ENCODE data around the gene PLD5. TPM values are rescaled to one million over a fixed set of nuclear protein-coding genes. Genes with fewer than 3 reads are reported as not detected.

Gene PLD5
- total RNA-seq, 1 donor from 2014 or later, result 6.6 TPM

- DNase-seq (ENCODE audit: low spot score in 2 of 2), result no peak
- H3K27me3 ChIP-seq, result no peaks in the 10 kb centered on the region
- H3K27ac ChIP-seq, result no peak overlapping the region
- no peak for TF ChIP-seq CTCF (IDR thresholded peaks at IDR 0.05)
- H3K9me3 ChIP-seq, result no peaks in the 10 kb centered on the region
- intact Hi-C loops (cut with DNase I), result no loop called here
- H3K4me3 ChIP-seq, result no peak overlapping the region
- no peaks in the 10 kb centered on the region for H3K36me3 ChIP-seq
- no peaks in the 10 kb centered on the region for H3K4me1 ChIP-seq
These were observed 468.7 kb downstream of the PLD5 start for GRCh38 chr1:242055749-242056320.

GRCh38 chr1:242043165-242043564 is 481.3 kb downstream of the PLD5 start:
- Histone ChIP-seq H3K9me3 (no peaks in the 10 kb centered on the region), H3K4me3 (no peak overlapping the region), H3K27me3 (no peaks in the 10 kb centered on the region), H3K36me3 (no peaks in the 10 kb centered on the region), H3K4me1 (no peaks in the 10 kb centered on the region), H3K27ac (no peak overlapping the region)
- TF ChIP-seq CTCF (IDR thresholded peaks at IDR 0.05), result no peak
- intact Hi-C loops (cut with DNase I), result no loop called here
- no peak for DNase-seq (ENCODE audit: low spot score in 2 of 2)

GRCh38 chr1:242034392-242034791 is 490.1 kb downstream of the PLD5 start:
- Histone ChIP-seq H3K4me3 (no peak overlapping the region), H3K27ac (no peak overlapping the region), H3K36me3 (no peaks in the 10 kb centered on the region), H3K4me1 (no peaks in the 10 kb centered on the region), H3K27me3 (no peaks in the 10 kb centered on the region), H3K9me3 (no peaks in the 10 kb centered on the region)
- no peak for TF ChIP-seq CTCF (IDR thresholded peaks at IDR 0.05)
- intact Hi-C loops (cut with DNase I), result no loop called here
- DNase-seq (ENCODE audit: low spot score in 2 of 2), result no peak

GRCh38 chr1:242033447-242033846 is 491.1 kb downstream of the PLD5 start:
- Histone ChIP-seq H3K27me3 (no peaks in the 10 kb centered on the region), H3K4me1 (no peaks in the 10 kb centered on the region), H3K9me3 (no peaks in the 10 kb centered on the region), H3K4me3 (no peak overlapping the region), H3K36me3 (no peaks in the 10 kb centered on the region), H3K27ac (no peak overlapping the region)
- TF ChIP-seq CTCF (IDR thresholded peaks at IDR 0.05), result no peak
- intact Hi-C loops (cut with DNase I), result no loop called here
- DNase-seq (ENCODE audit: low spot score in 2 of 2), result no peak
